ENCODE data around the gene IFNL1.

GRCh38 chr19:39333507-39333906 is 37.3 kb downstream of the IFNL1 start:
- no peak for TF ChIP-seq EP300 (IDR thresholded peaks at IDR 0.05)
- TF ChIP-seq CTCF (IDR thresholded peaks at IDR 0.05) = no peak

All from ovary (tissue), 3 donors.